Measurements from ENCODE around the gene DLX3.

DLX3 gene

DNA sequence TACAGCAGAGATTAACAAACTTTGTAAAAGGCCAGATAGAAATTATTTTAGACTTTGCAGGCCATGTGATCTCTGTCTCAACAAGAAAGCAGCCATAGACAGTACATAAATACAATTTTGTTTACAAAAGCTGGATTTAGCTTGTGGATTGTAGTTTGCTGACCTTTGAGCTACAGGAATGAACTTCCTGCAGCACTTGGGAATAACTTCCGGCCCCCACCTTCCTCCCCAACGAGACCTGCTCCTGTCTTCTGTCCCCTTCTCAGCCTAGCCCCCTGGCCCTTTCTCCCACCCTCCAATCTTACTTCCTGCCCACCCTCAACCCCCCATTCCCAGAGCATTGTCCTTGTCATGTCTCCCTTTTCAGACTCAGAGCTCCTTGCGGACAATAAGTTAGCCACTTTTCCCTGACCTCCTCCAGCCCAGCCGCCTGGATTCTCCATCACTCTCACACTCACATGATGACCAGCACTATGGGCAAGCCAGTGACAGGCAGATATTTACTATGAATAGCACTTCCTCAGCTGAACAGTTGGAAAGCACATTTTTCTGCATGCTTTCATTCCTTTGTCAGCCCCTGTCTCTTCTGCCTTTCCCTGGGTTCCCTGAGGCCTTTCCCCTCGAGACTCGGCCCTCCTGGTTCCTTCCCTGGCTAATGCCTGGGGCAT lies 27.6 kb upstream of the DLX3 start:
- Histone ChIP-seq H3K27ac (ENCODE audit: low read depth, low read length) (no peak overlapping the region), H3K4me1 (ENCODE audit: control insufficient read depth, insufficient read depth, low read length, unreplicated experiment) (peaks cover 14% of the 10 kb centered on the region), H3K79me2 (ENCODE audit: control insufficient read depth, insufficient read depth, low read length, unreplicated experiment) (no peaks in the 10 kb centered on the region), H3K36me3 (ENCODE audit: insufficient read depth, low read length) (no peaks in the 10 kb centered on the region), H3K4me3 (ENCODE audit: low read depth, low read length) (no peak overlapping the region), H3K27me3 (ENCODE audit: insufficient read depth, low read length) (no peaks in the 10 kb centered on the region), H2AFZ (ENCODE audit: low read length, unreplicated experiment) (no peak overlapping the region)

DNA sequence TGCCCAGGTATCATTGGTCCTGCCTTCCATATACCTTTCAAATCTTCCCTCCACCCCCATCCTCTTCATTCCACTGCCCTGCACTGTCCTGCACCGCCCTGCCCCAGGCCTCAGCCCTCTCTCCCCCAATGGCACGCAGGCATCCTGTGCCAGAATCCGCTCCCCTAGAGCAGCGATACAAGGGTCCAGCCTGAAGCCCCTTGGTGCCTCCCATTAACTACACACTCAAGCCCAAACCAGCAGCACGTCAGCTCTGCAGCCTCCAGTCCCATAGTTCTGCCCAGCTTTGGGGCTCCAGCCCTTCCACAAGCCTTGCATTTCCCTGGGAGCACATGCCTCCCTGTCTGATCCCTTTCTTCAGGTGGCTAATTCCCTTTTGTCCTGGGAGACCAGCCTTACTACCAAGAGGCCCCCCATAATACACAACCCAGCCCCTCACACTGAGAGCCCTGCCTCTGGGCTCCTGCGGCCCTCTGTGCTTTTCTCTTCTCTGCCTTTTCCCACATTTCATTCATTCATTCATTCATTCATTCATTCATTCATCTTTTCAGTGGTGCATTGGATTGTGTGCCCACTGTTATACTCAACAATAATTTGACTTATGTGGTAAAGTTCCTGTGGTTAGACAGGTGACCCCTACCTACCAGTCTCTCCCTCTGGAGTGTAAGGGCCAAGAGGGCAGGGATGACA lies 26.8 kb upstream of the DLX3 start:
- no peak overlapping the region for H3K27ac ChIP-seq (ENCODE audit: low read depth, low read length)
- peaks cover 8% of the 10 kb centered on the region for H3K4me1 ChIP-seq (ENCODE audit: control insufficient read depth, insufficient read depth, low read length, unreplicated experiment)
- H3K27me3 ChIP-seq (ENCODE audit: insufficient read depth, low read length): no peaks in the 10 kb centered on the region

DNA sequence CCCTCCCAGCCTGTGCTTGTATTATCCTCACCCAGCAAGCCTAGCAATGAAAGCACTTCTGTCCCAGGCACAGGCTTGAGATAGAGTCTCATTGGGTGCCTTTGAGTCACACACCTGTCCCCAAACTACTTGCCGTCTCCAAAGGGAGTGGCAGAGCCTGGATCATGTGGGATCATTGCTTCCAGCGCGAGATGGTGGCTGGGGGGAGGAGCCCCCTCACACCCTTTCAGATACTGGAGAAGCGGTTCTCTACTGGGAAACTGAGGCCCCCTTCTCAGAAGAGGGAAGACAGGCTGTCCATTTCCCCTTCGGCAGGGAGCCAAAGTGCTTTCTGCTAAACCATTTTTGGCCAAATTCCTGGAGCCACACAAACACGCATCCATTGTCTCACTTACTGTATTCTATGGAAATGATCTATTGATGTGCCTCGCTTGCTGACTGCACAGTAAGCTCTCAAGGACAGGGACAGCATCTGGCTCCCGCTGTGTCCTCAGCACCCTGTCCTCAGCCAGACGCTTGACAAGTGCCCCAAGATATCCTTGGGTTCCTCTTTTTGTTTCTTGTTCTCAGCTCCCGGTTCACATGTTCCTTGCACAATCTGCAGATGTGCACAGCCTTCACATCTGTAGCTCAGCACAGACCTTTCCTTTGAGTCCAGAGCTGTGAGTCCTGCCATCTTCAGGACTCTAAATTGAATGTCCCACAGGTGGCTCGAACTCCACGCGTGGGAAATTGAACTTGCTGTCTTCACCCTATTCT lies 26.0 kb upstream of the DLX3 start:
- H3K27ac ChIP-seq (ENCODE audit: low read depth, low read length): no peak overlapping the region
- no peak overlapping the region for H2AFZ ChIP-seq (ENCODE audit: low read length, unreplicated experiment)
- H3K4me1 ChIP-seq (ENCODE audit: control insufficient read depth, insufficient read depth, low read length, unreplicated experiment): peaks cover 5% of the 10 kb centered on the region
- H3K4me3 ChIP-seq (ENCODE audit: low read depth, low read length): no peak overlapping the region
- no peaks in the 10 kb centered on the region for H3K79me2 ChIP-seq (ENCODE audit: control insufficient read depth, insufficient read depth, low read length, unreplicated experiment)
- H3K27me3 ChIP-seq (ENCODE audit: insufficient read depth, low read length): no peaks in the 10 kb centered on the region
- no peaks in the 10 kb centered on the region for H3K36me3 ChIP-seq (ENCODE audit: insufficient read depth, low read length)

More for the DNA sequence above, 26.8 kb upstream of the DLX3 start:
- H3K79me2 ChIP-seq (ENCODE audit: control insufficient read depth, insufficient read depth, low read length, unreplicated experiment): no peaks in the 10 kb centered on the region
- no peak overlapping the region for H3K4me3 ChIP-seq (ENCODE audit: low read depth, low read length)
- H3K36me3 ChIP-seq (ENCODE audit: insufficient read depth, low read length): no peaks in the 10 kb centered on the region
- no peak overlapping the region for H2AFZ ChIP-seq (ENCODE audit: low read length, unreplicated experiment)

DNA sequence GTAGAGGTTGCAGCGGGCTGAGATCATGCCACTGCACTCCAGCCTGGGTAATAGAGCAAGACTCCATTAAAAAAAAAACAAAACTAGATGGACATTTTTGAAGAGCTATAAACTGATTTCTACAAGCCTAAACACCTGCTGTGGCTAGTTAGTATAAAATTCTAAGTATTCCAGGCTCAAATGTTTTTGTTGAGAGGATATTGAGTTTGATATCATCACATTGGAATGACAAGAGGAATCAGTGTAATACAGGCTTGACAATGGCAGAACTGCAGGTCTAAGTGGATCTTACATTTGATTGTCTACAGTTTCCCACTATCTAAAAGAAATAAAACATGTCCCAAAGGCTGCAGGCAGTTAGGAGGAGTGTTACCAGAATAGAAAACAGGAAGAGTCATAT lies 23.9 kb upstream of the DLX3 start:
- H3K36me3 ChIP-seq (ENCODE audit: insufficient read depth, low read length): no peaks in the 10 kb centered on the region
- peaks cover 5% of the 10 kb centered on the region for H3K4me1 ChIP-seq (ENCODE audit: control insufficient read depth, insufficient read depth, low read length, unreplicated experiment)
- no peak overlapping the region for H2AFZ ChIP-seq (ENCODE audit: low read length, unreplicated experiment)
- no peak overlapping the region for H3K4me3 ChIP-seq (ENCODE audit: low read depth, low read length)
- no peaks in the 10 kb centered on the region for H3K79me2 ChIP-seq (ENCODE audit: control insufficient read depth, insufficient read depth, low read length, unreplicated experiment)
- H3K27me3 ChIP-seq (ENCODE audit: insufficient read depth, low read length): no peaks in the 10 kb centered on the region
- H3K27ac ChIP-seq (ENCODE audit: low read depth, low read length): no peak overlapping the region

DNA sequence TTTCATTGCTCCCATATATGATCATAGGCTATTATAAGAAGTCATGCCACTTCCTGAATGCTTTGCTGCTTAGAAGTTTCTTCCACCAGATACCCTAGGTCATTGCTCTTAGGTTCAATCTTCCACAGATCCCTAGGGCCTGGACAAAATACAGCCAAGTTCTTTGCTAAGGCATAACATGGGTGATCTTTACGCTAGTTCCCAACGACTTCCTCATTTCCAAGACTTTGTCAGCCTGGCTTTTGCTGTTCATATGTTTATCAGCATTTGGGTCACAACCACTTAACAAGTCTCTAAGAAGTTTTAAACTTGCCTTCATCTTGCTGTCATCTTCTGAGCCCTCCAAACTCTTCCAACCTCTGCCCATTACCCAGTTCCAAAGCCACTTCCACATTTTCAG lies 20.1 kb upstream of the DLX3 start:
- Histone ChIP-seq H3K36me3 (ENCODE audit: insufficient read depth, low read length) (no peaks in the 10 kb centered on the region), H3K79me2 (ENCODE audit: control insufficient read depth, insufficient read depth, low read length, unreplicated experiment) (no peaks in the 10 kb centered on the region), H3K4me1 (ENCODE audit: control insufficient read depth, insufficient read depth, low read length, unreplicated experiment) (peaks cover 5% of the 10 kb centered on the region), H3K27me3 (ENCODE audit: insufficient read depth, low read length) (peaks cover 26% of the 10 kb centered on the region), H2AFZ (ENCODE audit: low read length, unreplicated experiment) (no peak overlapping the region), H3K27ac (ENCODE audit: low read depth, low read length) (no peak overlapping the region), H3K4me3 (ENCODE audit: low read depth, low read length) (no peak overlapping the region)

DNA sequence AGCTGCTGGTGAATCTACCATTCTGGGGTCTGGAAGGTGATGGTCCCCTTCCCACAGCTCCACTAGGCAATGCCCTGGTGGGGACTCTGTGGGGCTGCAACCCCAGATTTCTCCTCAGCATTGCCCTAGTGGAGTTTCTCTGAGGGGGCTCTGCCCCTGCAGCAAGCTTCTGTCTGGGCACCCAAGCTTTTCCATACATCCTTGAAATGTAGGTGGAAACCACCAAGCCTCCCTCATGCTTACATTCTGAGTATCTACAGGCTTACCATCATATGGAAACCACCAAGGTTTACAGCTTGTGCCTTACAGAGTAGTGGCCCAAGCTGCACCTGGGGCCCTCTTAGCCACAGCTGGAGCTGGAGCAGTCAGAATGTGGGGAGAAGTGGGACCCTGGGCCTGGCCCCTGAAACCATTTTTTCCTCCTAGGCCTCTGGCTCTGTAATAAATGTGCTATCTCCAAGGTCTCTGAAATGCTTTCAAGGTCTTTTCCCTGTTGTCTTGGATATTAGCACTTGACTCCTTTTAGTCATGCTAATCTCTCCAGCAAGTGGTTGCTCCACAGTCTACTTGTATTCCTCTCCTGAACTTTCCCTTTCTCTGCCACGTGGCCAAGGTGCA lies 19.6 kb upstream of the DLX3 start:
- no peak overlapping the region for H3K4me3 ChIP-seq (ENCODE audit: low read depth, low read length)

DNA sequence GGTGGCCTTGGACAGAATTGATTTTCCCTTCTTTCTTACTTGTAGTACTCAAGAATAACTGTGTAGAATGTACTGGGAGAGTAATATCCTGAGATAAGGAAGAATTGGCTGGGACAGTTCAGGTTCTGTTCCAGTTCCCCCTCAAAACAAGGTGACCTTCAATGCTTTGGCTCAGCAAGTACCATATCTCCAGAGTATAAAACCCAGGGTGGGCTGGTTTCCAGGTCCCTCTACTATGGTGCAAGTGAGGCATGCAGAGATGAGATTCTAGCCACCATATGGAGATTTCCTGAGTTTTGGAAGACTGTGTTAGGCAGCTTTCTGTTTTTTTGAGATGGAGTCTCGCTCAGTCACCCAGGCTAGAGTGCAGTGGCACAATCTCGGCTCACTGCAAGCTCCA lies 18.1 kb upstream of the DLX3 start:
- Histone ChIP-seq H3K27me3 (ENCODE audit: insufficient read depth, low read length) (peaks cover 30% of the 10 kb centered on the region), H3K4me1 (ENCODE audit: control insufficient read depth, insufficient read depth, low read length, unreplicated experiment) (no peaks in the 10 kb centered on the region), H3K79me2 (ENCODE audit: control insufficient read depth, insufficient read depth, low read length, unreplicated experiment) (no peaks in the 10 kb centered on the region), H3K36me3 (ENCODE audit: insufficient read depth, low read length) (no peaks in the 10 kb centered on the region), H2AFZ (ENCODE audit: low read length, unreplicated experiment) (no peak overlapping the region), H3K27ac (ENCODE audit: low read depth, low read length) (no peak overlapping the region), H3K4me3 (ENCODE audit: low read depth, low read length) (no peak overlapping the region)

More for the DNA sequence above, 19.6 kb upstream of the DLX3 start:
- Histone ChIP-seq H3K27ac (ENCODE audit: low read depth, low read length) (no peak overlapping the region), H3K36me3 (ENCODE audit: insufficient read depth, low read length) (no peaks in the 10 kb centered on the region), H3K79me2 (ENCODE audit: control insufficient read depth, insufficient read depth, low read length, unreplicated experiment) (no peaks in the 10 kb centered on the region), H3K27me3 (ENCODE audit: insufficient read depth, low read length) (peaks cover 27% of the 10 kb centered on the region), H2AFZ (ENCODE audit: low read length, unreplicated experiment) (no peak overlapping the region), H3K4me1 (ENCODE audit: control insufficient read depth, insufficient read depth, low read length, unreplicated experiment) (peaks cover 5% of the 10 kb centered on the region)

DNA sequence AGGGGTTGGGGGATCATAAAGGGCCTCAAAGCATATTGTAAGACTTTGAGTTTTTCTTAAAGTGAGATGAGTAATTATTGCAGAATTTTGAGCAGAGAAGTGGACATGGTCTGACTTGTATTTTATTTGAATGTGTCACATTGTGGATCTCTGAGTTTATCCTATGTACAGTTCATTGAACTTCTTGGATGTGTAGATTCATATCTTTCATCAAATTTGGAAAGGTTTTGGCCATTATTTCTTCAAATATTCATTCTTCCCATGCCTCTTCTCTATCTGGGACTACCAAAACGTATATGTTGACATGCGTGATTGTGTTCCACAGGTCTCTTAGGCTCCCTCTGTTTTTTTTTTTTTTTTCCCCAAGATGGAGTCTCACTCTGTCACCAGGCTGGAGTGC lies 14.3 kb upstream of the DLX3 start:
- Histone ChIP-seq H3K36me3 (ENCODE audit: insufficient read depth, low read length) (no peaks in the 10 kb centered on the region), H3K4me1 (ENCODE audit: control insufficient read depth, insufficient read depth, low read length, unreplicated experiment) (no peaks in the 10 kb centered on the region), H3K27me3 (ENCODE audit: insufficient read depth, low read length) (peaks cover 31% of the 10 kb centered on the region), H3K27ac (ENCODE audit: low read depth, low read length) (no peak overlapping the region), H3K79me2 (ENCODE audit: control insufficient read depth, insufficient read depth, low read length, unreplicated experiment) (no peaks in the 10 kb centered on the region), H2AFZ (ENCODE audit: low read length, unreplicated experiment) (no peak overlapping the region), H3K4me3 (ENCODE audit: low read depth, low read length) (no peak overlapping the region)

DNA sequence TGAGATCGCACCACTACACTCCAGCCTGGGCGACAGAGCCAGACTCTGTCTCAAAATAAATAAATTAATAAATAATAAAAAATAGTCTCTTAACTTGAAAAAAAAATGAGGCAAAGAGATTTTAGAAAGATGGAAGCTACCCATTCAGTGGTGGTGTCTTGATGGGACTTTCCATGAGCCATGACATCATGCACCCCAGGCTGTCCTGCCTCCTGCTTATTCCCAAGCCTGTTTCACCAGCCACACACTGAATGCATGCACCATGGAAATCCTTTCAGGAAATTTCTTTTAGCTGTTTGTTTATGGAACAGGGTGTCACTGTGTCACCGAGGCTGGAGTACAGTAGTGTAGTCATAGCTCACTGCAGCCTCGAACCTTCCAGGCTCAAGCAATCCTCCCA lies 8.9 kb upstream of the DLX3 start:
- Histone ChIP-seq H3K4me1 (ENCODE audit: control insufficient read depth, insufficient read depth, low read length, unreplicated experiment) (no peaks in the 10 kb centered on the region), H3K4me3 (ENCODE audit: low read depth, low read length) (no peak overlapping the region), H3K36me3 (ENCODE audit: insufficient read depth, low read length) (no peaks in the 10 kb centered on the region), H3K27me3 (ENCODE audit: insufficient read depth, low read length) (peaks cover 41% of the 10 kb centered on the region), H2AFZ (ENCODE audit: low read length, unreplicated experiment) (no peak overlapping the region), H3K79me2 (ENCODE audit: control insufficient read depth, insufficient read depth, low read length, unreplicated experiment) (no peaks in the 10 kb centered on the region), H3K27ac (ENCODE audit: low read depth, low read length) (no peak overlapping the region)

DNA sequence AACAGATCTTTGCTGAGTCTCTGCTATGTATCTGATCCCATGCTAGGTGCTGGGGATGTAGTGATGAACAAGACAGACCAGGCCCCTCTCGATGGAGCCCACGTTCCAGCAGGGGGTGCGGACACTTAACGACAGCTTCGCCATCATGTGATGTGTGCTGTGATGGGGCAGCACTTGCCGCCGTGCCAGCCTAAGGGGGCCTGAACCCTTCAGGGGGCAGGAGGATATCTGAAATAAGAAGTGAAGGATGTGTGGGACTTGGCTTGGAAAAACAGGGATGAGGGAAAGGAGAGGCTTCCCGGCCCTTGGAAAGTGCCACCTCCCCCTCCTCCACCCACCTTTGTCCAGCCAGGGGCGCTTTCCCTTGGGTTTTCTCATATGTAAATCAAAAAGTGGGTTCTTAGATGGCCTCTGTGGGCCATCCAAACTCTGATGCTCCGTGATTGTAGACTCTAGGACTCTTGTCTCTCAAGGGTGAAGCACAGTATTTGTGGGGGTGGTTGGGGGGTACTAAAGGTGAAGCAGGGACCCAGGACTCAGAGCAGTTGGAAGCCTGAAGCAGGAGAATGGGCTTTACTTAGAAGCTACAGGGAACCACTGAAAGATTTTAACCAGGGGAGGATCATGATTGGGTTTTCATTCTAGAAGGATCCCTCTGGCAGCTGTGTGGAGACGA lies 4.0 kb upstream of the DLX3 start:
- peaks cover 59% of the 10 kb centered on the region for H3K27me3 ChIP-seq (ENCODE audit: insufficient read depth, low read length)
- H3K4me1 ChIP-seq (ENCODE audit: control insufficient read depth, insufficient read depth, low read length, unreplicated experiment): peaks cover 15% of the 10 kb centered on the region
- peak overlapping the region; percentile 44 for H2AFZ ChIP-seq (ENCODE audit: low read length, unreplicated experiment)
- H3K4me3 ChIP-seq (ENCODE audit: low read depth, low read length): no peak overlapping the region
- H3K36me3 ChIP-seq (ENCODE audit: insufficient read depth, low read length): no peaks in the 10 kb centered on the region
- H3K79me2 ChIP-seq (ENCODE audit: control insufficient read depth, insufficient read depth, low read length, unreplicated experiment): no peaks in the 10 kb centered on the region
- no peak overlapping the region for H3K27ac ChIP-seq (ENCODE audit: low read depth, low read length)

Data from ACC112 (cell line).